GM18867 (cell line): ENCODE results near the gene TYRO3.

ENCODE experiments used
- ATAC-seq: cut with Tn5 transposase; IDR thresholded peaks from one replicate; pipeline ENCODE4 v1.9.1; 2021; ENCODE audit warnings: mild to moderate bottlenecking, moderate library complexity; ENCODE audit not compliant: unreplicated experiment

Gene TYRO3

DNA sequence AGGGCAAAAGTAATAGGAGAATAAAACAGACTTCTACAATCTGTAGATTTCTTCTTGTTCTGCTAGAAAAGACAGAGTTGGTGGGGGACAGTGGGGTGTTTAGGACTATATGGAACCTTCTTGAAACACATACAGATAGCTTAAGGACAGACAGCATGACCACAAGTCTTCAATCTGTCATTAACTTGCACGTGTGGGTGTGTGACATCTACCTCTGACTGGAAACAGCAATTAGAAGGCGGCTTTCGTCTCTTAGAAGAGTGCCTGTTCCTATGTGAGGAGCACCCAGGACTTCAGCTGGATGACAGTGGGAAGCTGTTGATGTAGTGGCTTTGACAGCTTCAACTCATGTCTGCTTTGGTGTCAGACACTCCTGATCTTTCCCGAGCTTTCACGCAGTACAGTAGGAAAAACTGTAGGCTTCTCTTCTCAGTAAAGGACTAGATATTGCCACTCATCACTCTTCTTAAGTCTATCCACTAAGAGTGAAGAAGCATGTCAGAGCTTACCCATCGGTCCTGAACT, 44.5 kb downstream of the TYRO3 start:
- ATAC-seq = no peak

DNA sequence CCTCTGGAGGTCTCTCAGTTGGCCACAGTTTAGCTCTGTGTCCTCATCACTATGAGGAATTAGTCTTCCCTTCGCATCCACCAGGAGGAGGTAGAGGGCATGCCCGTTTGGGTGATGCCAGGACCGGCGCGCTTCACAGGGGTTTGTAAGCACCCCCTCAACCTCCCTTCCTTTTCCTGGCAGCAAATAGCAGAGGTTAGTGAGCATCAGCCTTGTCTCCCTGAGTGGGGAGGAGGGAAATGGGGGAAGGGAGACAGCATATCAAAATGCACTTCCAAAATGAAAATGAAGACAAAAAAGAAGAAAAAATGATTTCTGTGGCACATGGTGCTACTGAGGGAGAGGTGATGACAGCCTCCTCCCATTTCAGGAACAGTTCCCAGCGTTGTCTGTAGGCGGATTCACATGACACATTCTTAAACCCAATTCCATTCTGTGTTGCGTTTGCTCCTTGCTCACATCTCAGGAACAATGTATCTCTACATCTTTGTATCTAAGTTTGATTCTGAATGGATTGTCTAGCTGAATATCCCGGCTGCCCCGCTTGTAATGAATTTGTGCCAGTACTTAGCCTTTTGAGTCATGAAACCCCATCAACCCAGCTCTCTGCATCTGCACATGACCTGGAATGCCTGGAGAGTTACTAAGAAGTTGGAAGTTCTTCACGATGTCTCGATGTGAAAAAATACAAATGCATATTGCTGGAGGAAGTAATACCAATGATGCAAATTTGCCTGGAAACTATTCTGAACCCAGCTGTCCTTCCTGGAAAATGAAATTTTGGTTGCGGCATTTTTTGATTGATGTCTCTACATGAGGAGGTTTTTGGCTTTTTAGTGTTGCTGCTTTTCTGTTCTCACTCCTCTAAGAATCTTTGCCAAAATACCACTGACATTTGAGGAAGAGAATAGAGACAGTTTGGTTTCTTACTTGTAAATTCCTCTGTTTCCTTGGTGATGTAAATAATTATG, 45.2 kb downstream of the TYRO3 start:
- peak; percentile 47 for ATAC-seq

DNA sequence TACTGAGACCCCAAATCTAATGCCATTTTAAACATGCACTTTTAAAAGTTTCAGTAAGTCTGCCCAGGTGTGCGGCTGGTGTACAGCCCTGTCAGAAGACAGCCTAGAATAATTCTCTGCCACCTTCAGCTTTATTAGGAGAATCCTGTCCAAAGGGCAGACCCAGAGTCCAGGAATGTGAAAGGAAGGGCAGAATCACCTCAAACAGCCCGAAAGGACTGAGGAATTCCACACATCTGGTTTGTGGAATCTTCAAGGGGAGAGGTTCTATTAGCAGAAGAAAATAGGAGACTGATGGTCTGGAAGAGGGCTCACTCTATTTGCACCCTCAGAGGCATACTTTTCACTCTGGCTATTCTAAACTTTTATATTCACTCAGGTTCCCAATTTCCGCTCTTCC, 46.6 kb downstream of the TYRO3 start:
- ATAC-seq = no peak

DNA sequence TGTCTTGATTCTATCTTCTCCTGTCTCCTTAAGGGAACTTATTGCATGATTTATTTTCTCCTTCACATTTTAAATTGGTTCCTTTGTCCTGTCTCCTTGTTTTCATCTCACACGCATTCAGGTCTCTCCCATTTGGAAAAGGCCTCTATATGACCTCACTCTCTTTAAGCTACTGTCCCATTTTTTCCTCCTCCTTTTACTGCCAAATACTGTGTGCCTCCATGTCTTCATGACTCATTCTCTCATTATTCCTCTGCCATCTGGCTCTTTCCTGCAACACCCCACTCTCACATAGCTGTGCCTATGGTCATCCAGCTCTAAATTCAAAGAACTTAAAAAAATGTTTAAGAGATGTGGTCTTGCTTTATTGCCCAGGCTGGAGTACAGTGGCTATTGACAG, 48.0 kb downstream of the TYRO3 start:
- ATAC-seq = no peak

GRCh38 chr15:41609123-41609522, 50.1 kb downstream of the TYRO3 start:
- no peak for ATAC-seq

DNA sequence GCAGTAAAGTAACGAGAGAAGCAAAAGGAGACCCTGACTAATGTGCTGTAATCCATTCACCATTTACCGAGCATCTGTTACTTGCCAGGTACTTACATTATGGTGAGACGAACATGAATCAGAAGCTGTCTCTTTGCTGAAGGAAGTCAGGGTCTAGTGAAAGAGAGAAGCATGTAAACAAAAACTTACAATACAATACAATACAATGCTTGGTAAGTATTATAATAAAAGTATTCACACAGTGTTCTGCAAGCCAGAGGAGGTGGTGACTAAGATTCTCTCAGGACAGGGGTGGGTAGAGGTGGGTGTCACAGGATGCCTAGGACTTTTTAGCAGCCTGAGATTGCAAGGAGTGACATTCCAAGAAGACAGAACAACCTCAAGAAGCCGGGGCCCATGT, 51.0 kb downstream of the TYRO3 start:
- no peak for ATAC-seq

DNA sequence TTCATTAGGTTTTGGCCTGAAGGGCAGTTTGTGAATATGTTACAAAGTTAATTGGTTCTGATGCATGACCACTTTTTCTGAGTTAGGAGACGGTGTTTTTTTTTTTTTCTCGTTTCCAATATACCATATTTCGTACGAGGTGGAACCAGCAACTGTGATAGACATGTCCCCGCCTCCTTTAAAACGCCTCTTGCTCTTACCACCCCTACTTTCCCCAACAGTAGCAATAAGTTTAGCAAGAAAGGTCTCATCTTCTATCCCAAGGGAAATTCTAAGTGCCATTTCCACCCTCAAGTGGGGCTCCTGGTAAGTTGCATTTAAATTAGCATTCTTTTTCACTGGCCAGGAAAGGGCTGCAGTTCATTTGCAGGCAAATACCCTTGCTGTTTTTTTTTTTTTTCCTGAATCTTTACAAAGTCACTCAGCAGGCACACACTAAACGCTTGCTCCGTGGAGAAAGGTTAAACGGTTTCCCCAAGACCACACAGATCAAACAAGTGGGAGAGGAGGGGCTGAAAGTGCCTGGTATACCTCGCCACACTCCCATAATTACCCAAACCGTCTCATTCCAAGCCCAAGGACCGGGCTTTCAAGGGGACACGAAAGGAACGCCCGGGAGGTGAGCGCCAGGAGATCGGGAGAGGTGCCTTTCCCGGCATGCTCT, 61.7 kb downstream of the TYRO3 start:
- no peak for ATAC-seq

- no peak for ATAC-seq
These were observed 62.5 kb downstream of the TYRO3 start for GRCh38 chr15:41621200-41622193.

- no peak for ATAC-seq
These were observed 63.9 kb downstream of the TYRO3 start for GRCh38 chr15:41622901-41623300.

DNA sequence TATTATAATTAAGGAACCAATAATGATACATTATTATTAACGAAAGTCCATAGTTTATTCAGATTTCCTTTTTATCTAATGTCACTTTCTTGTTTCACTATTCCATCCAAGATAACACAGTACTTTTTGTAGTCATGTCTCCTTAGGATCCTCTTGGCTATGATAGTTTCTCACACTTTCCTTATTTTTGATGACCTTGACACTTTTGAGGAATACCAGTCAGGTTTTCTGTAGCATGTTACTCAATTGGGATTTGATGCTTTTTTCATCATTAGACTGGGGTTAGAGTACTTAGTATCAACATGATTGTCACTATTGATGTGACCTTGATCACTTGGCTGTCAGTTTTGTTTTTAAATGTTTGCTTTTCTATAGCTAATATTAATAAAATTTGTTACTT, 68.2 kb downstream of the TYRO3 start:
- ATAC-seq = no peak

DNA sequence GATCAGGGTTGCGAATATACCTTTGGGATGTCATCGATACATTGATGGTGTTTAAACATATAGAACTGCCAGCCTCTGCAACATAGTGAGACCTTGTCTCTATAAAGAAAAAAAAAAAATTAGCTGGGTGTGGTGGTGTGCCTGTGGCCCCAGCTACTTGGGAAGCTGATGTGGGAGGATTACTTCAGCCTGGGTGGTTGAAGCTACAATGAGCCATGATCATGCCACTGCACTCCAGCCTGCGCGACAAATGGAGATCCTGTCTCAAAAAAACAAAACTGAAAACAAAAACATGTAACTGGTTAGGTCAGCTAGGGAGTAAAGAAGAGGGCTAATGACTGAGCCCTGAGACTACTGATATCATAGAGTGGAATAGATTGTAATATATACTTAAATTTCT, 70.5 kb downstream of the TYRO3 start:
- no peak for ATAC-seq

- ATAC-seq = no peak
These were observed 70.9 kb downstream of the TYRO3 start for GRCh38 chr15:41629883-41630282.

DNA sequence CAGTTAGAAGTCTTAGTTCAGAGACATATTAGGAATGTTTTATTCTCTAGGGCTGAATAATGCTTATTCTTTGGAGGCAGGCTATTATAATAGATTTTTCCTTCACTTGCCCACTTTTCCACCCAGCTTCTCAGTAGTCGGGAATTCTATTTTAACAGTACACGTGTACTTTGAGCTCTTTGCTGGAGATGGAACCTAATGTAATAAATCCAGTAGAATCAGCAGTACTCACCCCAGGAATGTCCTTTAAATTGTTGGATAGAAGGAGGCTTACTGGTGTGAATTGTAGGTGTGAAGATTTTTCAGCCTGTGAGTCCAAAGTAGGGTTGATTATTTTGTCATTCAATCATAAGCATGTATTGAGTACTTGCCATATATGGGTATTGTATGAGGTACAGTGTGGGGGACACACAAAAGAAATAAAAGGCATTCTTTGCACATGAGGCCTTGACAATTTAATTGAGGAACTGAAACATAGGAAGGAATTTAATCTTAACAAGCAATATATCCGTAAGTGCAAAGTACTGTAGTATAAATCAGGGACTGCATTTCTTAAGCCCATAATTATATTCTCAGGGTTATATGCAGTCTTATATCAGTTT, 71.7 kb downstream of the TYRO3 start:
- no peak for ATAC-seq

GRCh38 chr15:41631880-41632470, 73.0 kb downstream of the TYRO3 start:
- no peak for ATAC-seq
